ENCODE data around the gene NSD1.
"Not testable (repeated sequence)": the region's sequence is repeated elsewhere in the genome, so short reads cannot be mapped to it uniquely, and the experiment has no call there.

NSD1 gene

GRCh38 chr5:177290816-177291596 is 157.4 kb downstream of the NSD1 start:
- DNase-seq (ENCODE audit: low read depth), result no peak

- DNase-seq (ENCODE audit: low read depth), result no peak
Observed at GRCh38 chr5:177291735-177292134, 158.2 kb downstream of the NSD1 start.

DNA sequence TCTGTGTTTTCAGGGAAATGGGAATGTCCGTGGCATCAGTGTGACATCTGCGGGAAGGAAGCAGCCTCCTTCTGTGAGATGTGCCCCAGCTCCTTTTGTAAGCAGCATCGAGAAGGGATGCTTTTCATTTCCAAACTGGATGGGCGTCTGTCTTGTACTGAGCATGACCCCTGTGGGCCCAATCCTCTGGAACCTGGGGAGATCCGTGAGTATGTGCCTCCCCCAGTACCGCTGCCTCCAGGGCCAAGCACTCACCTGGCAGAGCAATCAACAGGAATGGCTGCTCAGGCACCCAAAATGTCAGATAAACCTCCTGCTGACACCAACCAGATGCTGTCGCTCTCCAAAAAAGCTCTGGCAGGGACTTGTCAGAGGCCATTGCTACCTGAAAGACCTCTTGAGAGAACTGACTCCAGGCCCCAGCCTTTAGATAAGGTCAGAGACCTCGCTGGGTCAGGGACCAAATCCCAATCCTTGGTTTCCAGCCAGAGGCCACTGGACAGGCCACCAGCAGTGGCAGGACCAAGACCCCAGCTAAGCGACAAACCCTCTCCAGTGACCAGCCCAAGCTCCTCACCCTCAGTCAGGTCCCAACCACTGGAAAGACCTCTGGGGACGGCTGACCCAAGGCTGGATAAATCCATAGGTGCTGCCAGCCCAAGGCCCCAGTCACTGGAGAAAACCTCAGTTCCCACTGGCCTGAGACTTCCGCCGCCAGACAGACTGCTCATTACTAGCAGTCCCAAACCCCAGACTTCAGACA is 160.4 kb downstream of the NSD1 start:
- DNase-seq (ENCODE audit: low read depth), result no peak

DNA sequence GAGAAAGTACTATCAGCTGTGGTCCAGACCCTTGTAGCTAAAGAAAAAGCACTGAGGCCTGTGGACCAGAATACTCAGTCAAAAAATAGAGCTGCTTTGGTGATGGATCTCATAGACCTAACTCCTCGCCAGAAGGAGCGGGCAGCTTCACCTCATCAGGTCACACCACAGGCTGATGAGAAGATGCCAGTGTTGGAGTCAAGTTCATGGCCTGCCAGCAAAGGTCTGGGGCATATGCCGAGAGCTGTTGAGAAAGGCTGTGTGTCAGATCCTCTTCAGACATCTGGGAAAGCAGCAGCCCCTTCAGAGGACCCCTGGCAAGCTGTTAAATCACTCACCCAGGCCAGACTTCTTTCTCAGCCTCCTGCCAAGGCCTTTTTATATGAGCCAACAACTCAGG is 161.1 kb downstream of the NSD1 start:
- DNase-seq (ENCODE audit: low read depth), result no peak

DNA sequence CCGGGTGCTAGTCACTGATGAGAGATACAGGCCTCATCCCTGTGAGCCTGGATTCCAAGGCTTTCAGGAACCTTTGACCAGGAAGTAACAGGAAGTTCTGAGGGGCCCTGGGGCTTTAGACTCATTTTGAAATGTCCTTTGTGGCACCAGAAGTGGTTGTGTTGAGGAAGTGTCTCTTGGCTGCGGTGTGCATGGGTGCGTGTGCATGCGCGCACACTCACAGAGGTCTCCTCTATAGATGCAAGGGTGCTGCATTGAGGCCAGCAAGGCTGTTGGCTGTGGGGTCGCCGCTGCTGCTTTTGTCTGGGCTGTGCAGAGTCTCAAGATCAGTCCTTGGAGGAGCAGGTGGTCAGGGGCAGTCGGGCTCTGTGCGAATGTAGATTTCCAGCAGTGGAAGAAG is 162.4 kb downstream of the NSD1 start:
- no peak for DNase-seq (ENCODE audit: low read depth)

GRCh38 chr5:177296581-177296980 is 163.0 kb downstream of the NSD1 start:
- no peak for DNase-seq (ENCODE audit: low read depth)

- no peak for DNase-seq (ENCODE audit: low read depth)
Observed at GRCh38 chr5:177297922-177298321, 164.3 kb downstream of the NSD1 start.

DNA sequence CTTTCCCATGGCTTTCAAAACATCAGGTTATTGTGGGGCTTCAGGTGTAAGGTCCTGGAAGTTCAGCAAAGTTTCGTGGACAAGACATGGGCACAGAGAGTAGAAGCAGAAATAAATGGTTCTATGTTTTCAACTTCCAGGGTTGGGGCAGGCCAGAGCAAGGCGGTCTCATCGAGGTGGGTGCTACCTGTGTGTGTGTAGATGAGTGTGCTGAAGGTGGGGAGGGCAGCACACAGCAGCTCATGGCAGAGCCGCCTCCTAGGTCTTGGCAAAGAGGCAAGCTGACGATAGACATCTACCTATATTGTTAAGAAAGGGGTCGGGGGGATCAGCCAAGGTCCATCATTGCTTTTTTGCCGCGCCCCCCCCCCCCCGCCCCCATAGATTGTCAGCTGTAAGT is 166.1 kb downstream of the NSD1 start:
- no peak for DNase-seq (ENCODE audit: low read depth)

DNA sequence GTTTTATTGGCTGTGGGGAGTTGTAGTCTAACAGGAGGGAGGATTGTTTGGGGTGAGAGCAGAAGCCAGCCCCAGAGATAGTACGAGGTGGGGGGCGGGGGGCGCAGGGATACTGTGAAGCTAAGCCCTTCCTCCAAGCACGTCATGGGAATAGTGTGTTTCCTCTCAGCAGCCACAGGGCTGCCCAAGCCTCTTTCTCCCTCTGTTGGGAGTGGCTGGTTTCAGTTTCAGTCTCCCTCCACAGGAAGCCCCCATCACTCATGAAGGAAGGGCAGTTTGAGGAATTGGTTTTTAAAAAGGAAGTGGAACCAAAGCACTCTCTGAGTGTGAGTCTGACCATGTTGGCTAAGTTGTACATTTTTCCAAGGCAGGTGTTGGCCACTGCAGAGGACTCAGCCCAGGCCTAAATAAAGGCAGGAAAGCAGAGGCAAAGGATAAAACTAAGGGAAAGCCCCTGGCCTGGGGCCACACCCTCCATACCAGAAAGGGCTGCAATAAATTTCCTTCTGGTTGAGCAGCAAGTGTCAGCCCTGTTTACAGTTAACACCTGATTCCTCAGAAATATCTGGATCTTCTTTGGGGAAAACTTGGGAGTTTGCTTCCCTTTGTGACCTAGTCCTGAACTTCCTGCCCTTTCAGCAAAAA is 166.8 kb downstream of the NSD1 start:
- peak; percentile 30 for DNase-seq (ENCODE audit: low read depth)

- DNase-seq (ENCODE audit: low read depth), result no peak
Observed at GRCh38 chr5:177300951-177301350, 167.4 kb downstream of the NSD1 start.

GRCh38 chr5:177301503-177302165 is 168.1 kb downstream of the NSD1 start:
- no peak for DNase-seq (ENCODE audit: low read depth)

- peak; percentile 16 for DNase-seq (ENCODE audit: low read depth)
Observed at GRCh38 chr5:177302354-177303110, 169.0 kb downstream of the NSD1 start.

DNA sequence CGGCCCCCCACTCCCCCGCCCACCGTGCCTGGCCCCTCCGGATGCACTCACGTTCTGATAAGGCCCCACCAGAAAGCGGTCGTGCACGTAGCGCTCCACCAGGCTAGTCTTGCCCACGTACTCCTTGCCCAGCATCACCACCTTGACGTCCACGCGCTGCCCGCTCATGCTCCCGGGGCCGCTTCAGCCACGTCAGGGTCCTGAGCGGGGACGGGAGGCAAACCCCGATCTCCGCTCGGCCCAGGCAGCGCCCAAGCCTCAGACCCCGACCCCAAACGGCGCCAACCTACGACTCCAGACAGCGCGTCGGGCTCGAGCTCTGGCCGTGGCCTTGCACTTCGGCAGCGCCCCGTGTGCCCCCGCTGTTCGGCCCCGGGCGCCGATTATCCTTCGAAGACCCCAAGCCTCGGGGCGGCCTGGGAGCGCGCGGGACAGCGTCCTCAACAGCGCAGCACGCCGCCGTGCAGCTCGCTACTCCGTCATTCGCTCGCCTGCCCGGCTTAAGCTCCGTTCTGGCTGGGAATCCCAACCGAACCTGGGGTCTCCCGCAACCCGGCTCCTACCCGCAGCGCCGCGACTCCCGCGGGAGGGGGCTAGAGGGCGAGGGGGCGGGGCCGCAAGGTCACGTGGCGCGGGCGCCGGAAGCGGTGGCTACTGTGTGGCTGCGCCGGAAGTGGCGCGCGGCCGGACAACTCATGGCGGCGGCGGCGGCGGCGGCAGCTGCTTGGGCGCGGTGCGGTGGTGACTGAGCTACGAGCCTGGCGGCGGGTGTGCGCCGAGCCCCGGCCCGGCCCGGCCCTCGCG is 169.8 kb downstream of the NSD1 start, which contains the start of the genes PRELID1 and RAB24:
TSS of gene PRELID1 (plus strand) at position 679 of the 804 bp plus-strand sequence. CDS start 187 bp downstream, outside the sequence.
TSS of gene RAB24 (minus strand) at position 599 of the 804 bp plus-strand sequence. CDS start at position 168, 431 bp downstream.
- peak; percentile 76 for DNase-seq (ENCODE audit: low read depth)

DNA sequence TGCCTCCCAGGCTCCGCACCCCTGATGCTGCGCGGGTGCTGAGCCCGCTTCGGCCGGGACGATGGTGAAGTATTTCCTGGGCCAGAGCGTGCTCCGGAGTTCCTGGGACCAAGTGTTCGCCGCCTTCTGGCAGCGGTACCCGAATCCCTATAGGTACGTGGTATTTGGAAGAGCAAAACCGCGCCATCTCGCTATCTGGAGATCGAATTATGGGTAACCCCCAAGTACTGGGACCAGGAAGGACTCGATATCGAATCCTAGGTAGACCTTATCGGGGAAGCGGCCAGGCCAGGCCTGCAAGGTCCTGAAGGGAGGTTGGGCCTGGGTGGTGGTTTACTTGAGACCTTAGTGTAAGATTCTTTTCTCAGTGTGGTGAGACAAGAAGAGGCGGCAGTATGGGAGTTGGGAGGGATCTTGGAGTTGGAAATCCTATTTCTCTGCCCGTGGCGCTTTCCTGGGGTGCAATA is 170.4 kb downstream of the NSD1 start:
- DNase-seq (ENCODE audit: low read depth), result no peak

GRCh38 chr5:177304392-177305119 is 171.0 kb downstream of the NSD1 start:
- DNase-seq (ENCODE audit: low read depth), result no peak

GRCh38 chr5:177306103-177306640 is 172.6 kb downstream of the NSD1 start:
- not testable (repeated sequence) for DNase-seq (ENCODE audit: low read depth)

GRCh38 chr5:177306674-177307543 is 173.3 kb downstream of the NSD1 start:
- peak; percentile 68 for DNase-seq (ENCODE audit: low read depth)
